ENCODE results near the gene HOMEZ. TPM values are rescaled to one million over a fixed set of nuclear protein-coding genes. Genes with fewer than 3 reads are reported as not detected.

Gene HOMEZ
- total and polyA plus RNA-seq, 2 of the 8 experiments (the other 6 are each of a cell fraction or from before 2014, with no cell fraction given) = 9.1 to 15.9 TPM

DNA sequence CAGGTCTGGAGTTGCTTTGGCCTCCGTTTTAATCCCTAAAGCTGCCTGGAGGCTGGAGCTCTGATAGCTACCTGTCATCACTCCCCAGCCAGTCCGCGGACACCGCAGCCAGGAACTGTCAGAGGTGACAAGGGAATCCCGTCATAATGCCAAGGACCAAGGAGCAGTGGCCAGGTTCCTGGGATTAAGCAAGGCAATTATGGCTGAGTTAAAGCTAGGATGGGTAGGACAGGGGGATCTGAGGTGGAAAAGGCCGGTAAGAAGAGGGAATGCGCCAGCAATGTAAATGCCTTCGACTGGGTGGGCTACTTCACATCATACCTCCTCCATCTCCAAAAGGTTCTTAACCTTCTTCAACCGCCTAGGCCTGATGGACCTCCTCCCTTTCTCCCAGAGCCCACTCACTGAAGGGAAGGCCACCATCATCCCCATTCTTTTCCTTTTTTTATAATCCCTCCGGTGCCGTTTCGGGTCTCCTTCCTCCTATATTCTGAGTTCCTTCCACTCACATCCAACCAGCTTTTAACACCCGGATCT, 14.8 kb upstream of the HOMEZ start:
- H3K4me1 ChIP-seq (replicated peaks in 1 of 4; ENCODE audit: control insufficient read depth in 3 of 4, insufficient read depth in 4 of 4, low read length in 3 of 4) = peaks cover 0 to 7% (median 1%) of the 10 kb centered on the region in 4 experiments; a peak in 3 of 7 replicates
- no peak overlapping the region for H2BK12ac ChIP-seq (ENCODE audit: low read depth, low read length)
- no peak overlapping the region for H4K8ac ChIP-seq (ENCODE audit: extremely low read depth, insufficient read depth, low read length)
- no peak for FAIRE-seq
- no peak overlapping the region for H2AK5ac ChIP-seq (ENCODE audit: low read depth, low read length)
- H2AFZ ChIP-seq (ENCODE audit: low read length) = no peak overlapping the region
- 26% methylated on average over 9 of the region's 13 CpGs; no CpG with 5 or more reads in 1 of the 2 experiments for WGBS, 2 experiments (ENCODE audit: extremely low coverage in 1 of 2, insufficient coverage in 1 of 2, insufficient read length in 1 of 2, insufficient replicate concordance in 2 of 2, low coverage in 1 of 2, low lambda C conversion rate in 2 of 2, missing lambda C conversion rate in 1 of 2)
- H3K9me3 ChIP-seq (ENCODE audit: insufficient read depth in 2 of 2, low read depth in 1 of 2, low read length in 1 of 2) = no peaks in the 10 kb centered on the region
- no peak overlapping the region for H3K27ac ChIP-seq (ENCODE audit: low read depth, low read length)
- peaks cover 3 to 5% of the 10 kb centered on the region in 2 experiments for H4K20me1 ChIP-seq (replicated peaks in 1 of 2; ENCODE audit: control insufficient read depth in 1 of 2, insufficient read depth in 2 of 2, low read length in 2 of 2)
- peak overlapping the region; percentile 56 to 93 (median 73) for H3K4me3 ChIP-seq (ENCODE audit: extremely low read depth in 1 of 4, insufficient read depth in 2 of 4, low read depth in 3 of 4, low read length in 4 of 4)
- no peak overlapping the region for H4K91ac ChIP-seq (replicated peaks; ENCODE audit: insufficient read length, low read length)
- H3K23me2 ChIP-seq (ENCODE audit: low read depth, low read length) = peaks cover 15% of the 10 kb centered on the region
- H2BK5ac ChIP-seq (ENCODE audit: low read depth, low read length) = no peak overlapping the region
- H3K27me3 ChIP-seq (replicated peaks in 1 of 4; ENCODE audit: control insufficient read depth in 3 of 4, extremely low read depth in 1 of 4, insufficient read depth in 3 of 4, low read length in 3 of 4) = peaks cover 15 to 50% (median 40%) of the 10 kb centered on the region in 4 experiments
- H2BK15ac ChIP-seq (ENCODE audit: low read length) = no peak overlapping the region
- H3K4me2 ChIP-seq (ENCODE audit: insufficient read depth in 1 of 2, low read depth in 2 of 2, low read length in 2 of 2) = peak overlapping the region; percentile 82 to 96
- peak overlapping the region in 3 of 4 experiments; percentile 45 to 70 (median 54); a peak in 6 of 7 replicates for H3K9ac ChIP-seq (replicated peaks in 1 of 4; ENCODE audit: extremely low read depth in 1 of 4, low read depth in 3 of 4, low read length in 3 of 4)
- TF ChIP-seq SAP30 (IDR thresholded peaks at IDR 0.05; ENCODE audit: insufficient read depth, insufficient replicate concordance, low read length) = peak; percentile 17
- no peak for TF ChIP-seq CEBPB (IDR thresholded peaks at IDR 0.05; ENCODE audit: low read depth, low read length)
- no peak overlapping the region for H2BK20ac ChIP-seq (ENCODE audit: low read length)
- ChIA-PET CTCF (ENCODE audit: partially characterized antibody) (interaction anchor here (0.6 to 2.4 kb wide), 18 partner anchors 12 to 417 kb away, joined by 3 to 9 read pairs (median 4); partner anchors contain the start of gene SLC22A17), POLR2A (ENCODE audit: partially characterized antibody) (interaction anchor here (0.7 to 4.7 kb wide), 2 partner anchors 16 to 21 kb away, joined by 3 to 35 read pairs; partner anchors contain the start of gene PABPN1)
- no peak overlapping the region for H2BK120ac ChIP-seq (replicated peaks; ENCODE audit: low read depth, low read length)
- H3K79me2 ChIP-seq (ENCODE audit: control insufficient read depth in 1 of 2, insufficient read depth in 2 of 2, low read length in 2 of 2) = no peaks in the 10 kb centered on the region
- no peak overlapping the region for H3K23ac ChIP-seq (ENCODE audit: insufficient read length)
- no peak overlapping the region for H3K18ac ChIP-seq (ENCODE audit: extremely low read depth, low read length)
- H3K14ac ChIP-seq (ENCODE audit: insufficient read length) = no peak overlapping the region
- no peaks in the 10 kb centered on the region for H3K79me1 ChIP-seq (ENCODE audit: low read depth, low read length)
- H4K5ac ChIP-seq (ENCODE audit: insufficient read length, low read depth, low read length) = no peak overlapping the region
- no peak for DNase-seq (ENCODE audit: low read depth in 1 of 2, low spot score in 2 of 2)
- no peak overlapping the region for H3K56ac ChIP-seq (replicated peaks; ENCODE audit: insufficient read length, low read depth, low read length)
- H3K36me3 ChIP-seq (ENCODE audit: control insufficient read depth in 2 of 4, insufficient read depth in 4 of 4, low read length in 3 of 4) = no peaks in the 10 kb centered on the region
- H3K4ac ChIP-seq (replicated peaks; ENCODE audit: insufficient read length, low read depth, low read length) = no peak overlapping the region

All from H1 (cell line).